Dendritic cell treated with granulocyte-macrophage colony-stimulating factor and Interleukin-4, amounts not matched to agents 40 ng/mL and 50 ng/mL, for 4 days (primary cell): ENCODE results near the gene ACBD5.
"Not testable (repeated sequence)": the region's sequence is repeated elsewhere in the genome, so short reads cannot be mapped to it uniquely, and the experiment has no call there.

Experiments used
- H3K27ac Mint-ChIP-seq: one replicate; pipeline ENCODE4 v1.8.0; 2022; ENCODE audit warnings: mild to moderate bottlenecking, mixed read lengths
- H3K27me3 Mint-ChIP-seq: one replicate; pipeline ENCODE4 v1.8.0; 2022; ENCODE audit warnings: mild to moderate bottlenecking, mixed read lengths
- H3K36me3 Mint-ChIP-seq: one replicate; pipeline ENCODE4 v1.8.0; 2022; ENCODE audit warnings: low read depth, mixed read lengths
- H3K4me1 Mint-ChIP-seq: one replicate; pipeline ENCODE4 v1.8.0; 2022; ENCODE audit warnings: low read depth, mixed read lengths
- H3K4me3 Mint-ChIP-seq: one replicate; pipeline ENCODE4 v1.8.0; 2022; ENCODE audit warnings: mild to moderate bottlenecking, moderate library complexity, mixed read lengths
- H3K9me3 Mint-ChIP-seq: one replicate; pipeline ENCODE4 v1.8.0; 2022; ENCODE audit warnings: mixed read lengths
- intact Hi-C: fragments of 100-400 bp; cut with micrococcal nuclease; formaldehyde crosslinking; loops from one replicate; pipeline ENCODE4 v1.15.0; 2022

Gene ACBD5

DNA sequence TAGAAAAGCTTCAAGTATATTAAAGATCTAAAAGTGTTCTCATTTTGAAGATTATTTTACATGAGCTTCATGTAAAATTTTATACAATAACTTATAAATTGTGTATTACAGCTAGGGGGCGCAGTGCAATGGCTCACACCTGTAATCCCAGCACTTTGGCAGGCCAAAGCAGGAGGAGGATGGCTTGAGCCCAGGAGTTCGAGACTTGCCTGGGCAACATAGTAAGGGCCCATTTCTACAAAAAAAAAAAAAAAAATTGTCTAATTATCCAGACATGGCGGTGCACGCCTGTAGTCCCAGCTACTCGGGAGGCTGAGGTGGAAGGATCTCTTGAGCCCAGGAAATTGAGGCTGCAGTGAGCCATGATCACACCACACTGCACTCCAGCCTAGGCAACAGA is 16.6 kb downstream of the ACBD5 start:
- Mint-ChIP-seq H3K27ac (no peak overlapping the region), H3K4me3 (no peak overlapping the region), H3K36me3 (peaks cover 62% of the 10 kb centered on the region), H3K4me1 (no peaks in the 10 kb centered on the region), H3K9me3 (no peaks in the 10 kb centered on the region), H3K27me3 (no peaks in the 10 kb centered on the region)
- intact Hi-C loops = loop anchor here (1.0 kb wide), 1 partner anchor 136 kb away; no protein-coding TSS in a partner anchor

DNA sequence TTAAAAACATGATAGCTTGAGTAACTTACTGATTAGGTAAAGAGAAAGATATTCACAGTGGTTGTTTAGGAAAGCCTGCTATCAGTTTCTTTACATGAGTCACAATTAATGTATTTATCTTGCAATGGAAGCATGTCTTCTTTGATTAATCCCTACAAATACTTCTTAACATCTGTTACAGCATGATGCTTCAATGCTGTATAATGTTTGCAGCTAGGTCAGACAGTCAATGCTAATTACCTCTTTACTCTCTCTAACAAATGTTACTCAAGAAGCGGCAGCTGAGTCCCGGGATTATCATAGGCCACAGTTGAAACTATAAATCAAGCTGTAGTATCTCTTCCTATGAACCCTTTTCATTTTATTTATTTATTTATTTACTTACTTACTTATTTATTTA is 33.2 kb downstream of the ACBD5 start:
- intact Hi-C loops = loop anchor here (10.0 kb wide), 1 partner anchor 83 kb away; no protein-coding TSS in a partner anchor
- Mint-ChIP-seq H3K27ac (no peak overlapping the region), H3K9me3 (no peaks in the 10 kb centered on the region), H3K4me1 (no peaks in the 10 kb centered on the region), H3K36me3 (peaks cover 98% of the 10 kb centered on the region), H3K4me3 (no peak overlapping the region), H3K27me3 (no peaks in the 10 kb centered on the region)

DNA sequence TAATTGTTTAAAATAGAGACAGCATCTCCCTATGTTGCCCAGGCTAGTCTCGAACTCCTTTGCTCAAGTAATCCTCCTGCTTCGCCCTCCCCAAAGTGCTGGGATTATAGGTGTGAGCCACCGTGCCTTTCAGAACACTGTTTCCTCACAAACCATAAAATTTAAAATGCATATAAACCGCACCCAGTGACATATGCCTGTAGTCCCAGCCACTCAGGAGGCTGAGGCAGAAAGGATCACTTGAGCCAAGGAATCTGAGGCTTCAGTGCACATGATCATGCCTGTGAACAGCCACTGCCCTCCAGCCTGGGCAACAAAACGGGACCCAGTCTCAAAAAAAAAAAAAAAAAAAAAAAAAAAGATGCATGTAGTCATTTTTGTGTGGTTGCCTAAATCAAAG is 36.8 kb downstream of the ACBD5 start:
- Mint-ChIP-seq H3K27ac (no peak overlapping the region), H3K9me3 (no peaks in the 10 kb centered on the region), H3K4me3 (no peak overlapping the region), H3K27me3 (no peaks in the 10 kb centered on the region), H3K36me3 (peaks cover 93% of the 10 kb centered on the region), H3K4me1 (no peaks in the 10 kb centered on the region)
- intact Hi-C loops = loop anchor here (10.0 kb wide), 1 partner anchor 79 kb away; no protein-coding TSS in a partner anchor

DNA sequence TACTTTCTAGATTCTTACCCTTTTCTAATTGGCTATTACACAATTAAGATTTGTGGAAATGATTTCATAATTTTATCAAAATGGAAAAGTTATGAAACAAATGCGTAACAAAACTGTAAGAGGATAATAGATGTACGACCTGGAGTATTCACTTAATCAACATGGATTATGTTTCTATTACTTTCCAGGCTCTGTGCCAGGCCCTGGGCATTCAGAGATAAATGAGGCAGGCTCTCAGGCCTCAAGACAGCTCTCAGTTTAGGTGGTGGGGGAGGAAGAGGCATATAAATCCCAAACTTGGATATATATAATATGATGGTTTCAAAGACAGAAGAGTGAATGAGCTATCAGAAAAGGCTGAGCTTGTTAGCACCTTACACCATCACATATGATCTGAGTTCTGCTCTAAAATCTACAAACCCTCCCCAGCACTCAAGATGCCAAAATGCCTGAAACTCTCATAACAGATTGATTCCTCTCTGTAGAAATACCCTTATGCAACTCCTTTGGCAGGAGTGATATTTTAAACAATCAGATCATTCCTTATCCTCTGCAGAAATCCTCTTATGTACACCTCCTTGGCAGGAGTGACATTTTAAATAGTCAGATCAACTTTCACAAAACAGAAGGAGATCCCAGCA is 42.5 kb downstream of the ACBD5 start:
- Mint-ChIP-seq H3K27me3 (no peaks in the 10 kb centered on the region), H3K9me3 (no peaks in the 10 kb centered on the region), H3K27ac (no peak overlapping the region), H3K4me1 (no peaks in the 10 kb centered on the region), H3K36me3 (peaks cover 65% of the 10 kb centered on the region), H3K4me3 (no peak overlapping the region)
- intact Hi-C loops = no loop called here

DNA sequence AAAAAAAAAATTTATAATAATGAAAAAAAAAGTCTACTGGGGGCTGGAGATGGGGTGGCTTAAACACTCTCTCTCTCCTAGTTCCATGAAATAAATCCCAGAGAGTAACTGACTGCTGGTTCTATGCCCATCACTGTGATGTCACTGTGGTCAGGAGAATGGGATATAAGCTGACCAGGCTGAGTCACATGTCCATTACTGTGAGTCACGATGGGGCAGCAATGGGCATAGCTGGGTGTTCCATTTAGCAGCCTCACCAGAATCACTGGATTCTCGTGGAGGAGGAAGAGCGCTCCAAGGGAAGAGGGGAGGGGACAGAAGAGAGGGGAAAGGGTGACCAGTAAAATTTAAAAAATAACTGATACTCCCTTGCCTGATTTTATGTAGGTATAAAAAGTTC is 48.3 kb downstream of the ACBD5 start:
- H3K4me3 Mint-ChIP-seq = no peak overlapping the region
- H3K27ac Mint-ChIP-seq = no peak overlapping the region
- peaks cover 5% of the 10 kb centered on the region for H3K4me1 Mint-ChIP-seq
- H3K36me3 Mint-ChIP-seq = peaks cover 19% of the 10 kb centered on the region
- no peaks in the 10 kb centered on the region for H3K9me3 Mint-ChIP-seq
- intact Hi-C loops = no loop called here
- no peaks in the 10 kb centered on the region for H3K27me3 Mint-ChIP-seq

DNA sequence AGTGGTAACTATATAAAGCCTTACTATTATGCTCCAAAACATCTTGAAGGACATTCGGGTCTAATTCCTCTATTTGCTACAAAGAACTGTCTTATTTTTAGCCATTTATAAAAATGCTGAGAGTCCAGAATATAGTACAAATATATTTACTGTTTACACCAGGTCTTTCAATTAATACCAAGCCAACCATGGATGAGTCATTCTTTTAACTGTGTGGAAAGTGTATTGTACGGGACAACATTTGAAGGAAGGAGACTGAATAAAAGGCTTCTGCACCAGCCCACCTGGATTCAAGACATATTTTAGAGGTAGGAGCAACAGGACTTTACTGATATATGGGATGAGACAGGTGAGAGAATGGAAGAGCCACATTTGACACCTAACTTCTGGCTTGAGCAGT is 50.1 kb downstream of the ACBD5 start:
- H3K27me3 Mint-ChIP-seq = no peaks in the 10 kb centered on the region
- H3K27ac Mint-ChIP-seq = no peak overlapping the region
- H3K36me3 Mint-ChIP-seq = peaks cover 24% of the 10 kb centered on the region
- H3K4me1 Mint-ChIP-seq = peaks cover 5% of the 10 kb centered on the region
- H3K9me3 Mint-ChIP-seq = no peaks in the 10 kb centered on the region
- intact Hi-C loops = no loop called here
- no peak overlapping the region for H3K4me3 Mint-ChIP-seq

DNA sequence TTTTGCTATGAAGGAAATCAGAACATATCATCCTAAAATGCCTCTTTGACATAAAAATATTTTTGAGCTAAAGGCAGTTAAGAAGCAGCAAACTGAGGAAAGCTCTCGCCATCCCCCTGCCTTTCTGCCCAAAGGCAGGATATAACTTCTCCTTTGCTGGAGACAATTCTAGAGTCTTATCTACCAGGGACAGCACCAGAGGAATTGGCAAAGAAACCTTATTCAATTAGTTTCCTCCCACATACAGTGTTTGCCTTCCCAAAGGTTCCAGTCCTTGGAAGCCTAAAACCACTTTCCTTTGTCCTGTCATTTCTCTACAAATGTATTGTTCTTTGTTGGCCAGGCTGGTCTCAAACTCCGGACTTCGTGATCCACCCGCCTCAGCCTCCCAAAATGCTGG is 51.7 kb downstream of the ACBD5 start:
- Mint-ChIP-seq H3K27ac (no peak overlapping the region), H3K4me1 (peaks cover 5% of the 10 kb centered on the region), H3K36me3 (peaks cover 32% of the 10 kb centered on the region), H3K9me3 (no peaks in the 10 kb centered on the region), H3K4me3 (no peak overlapping the region), H3K27me3 (no peaks in the 10 kb centered on the region)
- intact Hi-C loops = no loop called here

DNA sequence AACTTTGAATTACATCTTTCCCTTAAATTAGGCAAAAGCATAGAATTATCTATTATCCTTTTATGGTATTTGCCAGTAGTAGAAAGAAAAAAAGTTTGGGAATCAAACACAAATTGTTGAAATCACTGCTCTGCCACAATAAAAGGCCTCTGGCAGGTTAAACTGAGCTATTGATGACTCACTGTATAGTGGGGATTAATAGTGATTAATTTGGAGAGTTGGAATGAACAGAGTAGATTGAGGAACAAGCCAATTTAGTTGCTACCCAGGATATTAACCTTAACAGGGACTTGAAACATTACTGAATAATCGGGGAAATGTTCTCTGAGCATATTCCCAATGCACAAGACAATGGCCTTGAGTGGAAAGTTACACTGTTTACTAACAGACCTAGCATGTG is 52.3 kb downstream of the ACBD5 start:
- Mint-ChIP-seq H3K4me3 (no peak overlapping the region), H3K36me3 (peaks cover 39% of the 10 kb centered on the region), H3K27ac (no peak overlapping the region), H3K9me3 (no peaks in the 10 kb centered on the region), H3K27me3 (no peaks in the 10 kb centered on the region), H3K4me1 (peaks cover 5% of the 10 kb centered on the region)
- intact Hi-C loops = no loop called here

DNA sequence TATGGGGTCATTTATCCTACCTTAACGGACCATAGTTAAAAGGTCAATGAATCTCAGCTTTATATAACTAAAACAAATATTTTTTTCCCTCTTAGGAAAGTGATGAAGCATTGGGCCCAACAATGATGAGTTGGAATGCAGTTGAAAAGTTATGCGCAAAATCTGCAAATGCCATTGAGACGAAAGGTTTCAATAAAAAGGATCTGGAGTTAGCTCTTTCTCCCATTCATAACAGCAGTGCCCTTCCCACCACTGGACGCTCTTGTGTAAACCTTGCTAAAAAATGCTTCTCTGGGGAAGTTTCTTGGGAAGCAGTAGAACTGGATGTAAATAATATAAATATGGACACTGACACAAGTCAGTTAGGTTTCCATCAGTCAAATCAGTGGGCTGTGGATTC is 70.7 kb downstream of the ACBD5 start:
- no peaks in the 10 kb centered on the region for H3K27me3 Mint-ChIP-seq
- no peak overlapping the region for H3K4me3 Mint-ChIP-seq
- intact Hi-C loops = loop anchor here (5.0 kb wide), 1 partner anchor 42 kb away; no protein-coding TSS in a partner anchor
- H3K4me1 Mint-ChIP-seq = no peaks in the 10 kb centered on the region
- no peaks in the 10 kb centered on the region for H3K9me3 Mint-ChIP-seq
- H3K36me3 Mint-ChIP-seq = peaks cover 66% of the 10 kb centered on the region
- no peak overlapping the region for H3K27ac Mint-ChIP-seq

DNA sequence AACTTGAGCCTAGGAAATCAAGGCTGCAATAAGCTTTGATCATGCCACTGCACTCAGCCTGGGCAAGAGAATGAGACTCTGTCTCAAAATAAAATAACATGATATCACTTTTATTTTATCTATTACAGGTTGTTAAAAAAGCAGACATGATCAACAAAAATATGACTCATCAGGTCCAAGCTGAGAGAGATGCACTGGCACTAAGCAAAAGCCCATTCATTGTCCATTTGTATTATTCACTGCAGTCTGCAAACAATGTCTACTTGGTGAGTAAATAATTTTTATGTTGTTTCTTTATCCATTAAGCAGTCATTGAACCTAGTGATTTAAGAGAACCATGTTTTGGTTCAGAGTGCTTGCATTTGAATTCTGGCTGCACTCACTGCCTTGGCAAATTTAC is 82.2 kb downstream of the ACBD5 start:
- Mint-ChIP-seq H3K27ac (no peak overlapping the region), H3K9me3 (no peaks in the 10 kb centered on the region), H3K36me3 (peaks cover 81% of the 10 kb centered on the region), H3K4me1 (peaks cover 25% of the 10 kb centered on the region), H3K27me3 (no peaks in the 10 kb centered on the region), H3K4me3 (no peak overlapping the region)
- intact Hi-C loops = no loop called here

DNA sequence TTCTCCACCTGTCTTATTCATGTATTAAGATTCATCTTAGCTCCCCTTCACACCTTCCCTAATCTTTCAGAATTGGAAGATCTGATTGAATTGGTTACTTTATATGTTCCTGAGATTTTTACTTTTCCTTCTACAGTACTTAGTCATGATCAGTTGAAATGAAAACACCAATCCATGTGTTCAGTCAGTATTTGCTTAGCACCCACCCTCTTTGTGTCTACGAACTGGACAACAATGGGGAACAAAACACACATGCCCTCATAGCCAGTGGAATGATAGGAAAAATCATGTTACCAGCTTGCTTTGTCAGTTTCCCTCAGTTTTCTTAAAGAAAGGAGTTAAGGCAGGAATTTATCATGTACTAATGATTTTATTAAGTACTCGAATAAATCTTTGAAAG is 83.4 kb downstream of the ACBD5 start:
- Mint-ChIP-seq H3K27ac (peak overlapping the region; percentile 95), H3K36me3 (peaks cover 78% of the 10 kb centered on the region), H3K9me3 (no peaks in the 10 kb centered on the region), H3K27me3 (no peaks in the 10 kb centered on the region), H3K4me1 (peaks cover 36% of the 10 kb centered on the region), H3K4me3 (peak overlapping the region; percentile 89)
- intact Hi-C loops = no loop called here

DNA sequence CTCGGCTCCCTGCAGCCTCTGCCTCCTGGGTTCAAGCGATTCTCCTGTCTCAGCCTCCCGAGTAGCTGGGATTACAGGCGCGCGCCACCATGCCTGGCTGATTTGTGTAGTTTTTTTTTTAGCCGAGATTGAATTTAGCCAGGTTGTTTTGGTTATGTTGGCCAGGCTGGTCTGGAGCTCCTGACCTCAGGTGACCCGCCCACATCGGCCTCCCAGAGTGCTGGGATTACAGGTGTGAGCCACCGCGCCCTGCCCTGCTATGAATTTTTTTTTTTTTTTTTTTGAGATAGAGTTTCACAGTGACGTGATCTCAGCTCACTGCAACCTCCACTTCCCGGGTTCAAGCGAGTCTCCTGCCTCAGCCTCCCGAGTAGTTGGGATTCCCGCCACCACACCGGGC is 84.0 kb downstream of the ACBD5 start:
- H3K27ac Mint-ChIP-seq = peak overlapping the region; percentile 95
- H3K4me1 Mint-ChIP-seq = peaks cover 38% of the 10 kb centered on the region
- peak overlapping the region; percentile 89 for H3K4me3 Mint-ChIP-seq
- H3K9me3 Mint-ChIP-seq, H3K27me3 Mint-ChIP-seq, intact Hi-C loops: not testable (repeated sequence)
- peaks cover 74% of the 10 kb centered on the region for H3K36me3 Mint-ChIP-seq

DNA sequence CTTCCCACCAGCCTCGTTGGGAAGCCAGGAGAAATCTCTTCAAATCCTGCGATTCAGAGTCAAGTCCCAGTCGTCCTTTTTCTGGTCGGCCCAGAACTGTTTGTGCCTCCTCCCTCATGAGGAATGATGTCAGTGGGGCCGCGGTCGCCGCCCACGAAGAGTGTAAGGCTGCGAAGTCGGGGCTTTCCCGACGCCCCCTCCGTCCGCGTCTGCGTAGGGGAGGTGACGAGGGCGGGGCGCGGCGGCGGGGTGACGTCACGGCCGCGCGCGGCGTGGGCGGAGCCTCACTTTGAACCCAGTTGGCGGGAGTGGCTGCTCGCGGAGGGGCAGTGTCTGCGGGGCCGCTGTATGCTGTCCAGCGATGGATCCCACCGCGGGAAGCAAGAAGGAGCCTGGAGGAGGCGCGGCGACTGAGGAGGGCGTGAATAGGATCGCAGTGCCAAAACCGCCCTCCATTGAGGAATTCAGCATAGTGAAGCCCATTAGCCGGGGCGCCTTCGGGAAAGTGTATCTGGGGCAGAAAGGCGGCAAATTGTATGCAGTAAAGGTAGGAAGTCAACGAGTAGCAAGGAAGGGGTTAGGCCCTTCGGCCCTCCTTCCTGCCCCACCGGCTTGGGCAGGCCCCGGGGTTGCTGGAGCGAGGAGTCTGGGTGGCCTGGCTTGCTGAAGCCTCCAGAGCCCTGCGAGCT is 85.4 kb downstream of the ACBD5 start, which contains the start of gene MASTL:
MASTL (plus strand) TSS at position 287 of the 689 bp plus-strand sequence; CDS start at position 362, 75 bp downstream.
- H3K27me3 Mint-ChIP-seq = no peaks in the 10 kb centered on the region
- no peaks in the 10 kb centered on the region for H3K9me3 Mint-ChIP-seq
- intact Hi-C loops = loop anchor here (1.0 to 2.0 kb wide), 2 partner anchors 87 to 294 kb away; partner anchors contain the start of gene ABI1
- H3K4me1 Mint-ChIP-seq = peaks cover 48% of the 10 kb centered on the region
- peak within 1 kb of the TSS; percentile 89 for H3K4me3 Mint-ChIP-seq
- peaks cover 70% of the 10 kb centered on the region for H3K36me3 Mint-ChIP-seq
- H3K27ac Mint-ChIP-seq = peak within 1 kb of the TSS; percentile 95

DNA sequence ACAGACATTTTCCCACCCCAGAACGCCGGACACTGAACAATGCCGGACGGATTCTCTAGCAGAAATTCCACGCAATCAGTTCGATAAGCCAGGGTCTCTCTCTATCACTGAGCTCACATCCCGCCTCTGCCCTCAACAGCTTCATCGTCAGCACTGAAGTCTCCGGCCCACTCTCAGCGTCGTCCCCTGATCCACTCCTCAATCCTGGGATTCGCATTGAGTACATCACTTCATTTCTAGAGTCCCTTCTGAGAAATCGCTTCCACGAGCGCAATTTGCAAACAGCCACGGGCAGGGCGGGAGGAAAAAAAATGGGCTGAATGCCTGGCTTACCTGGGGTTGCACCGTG is 86.8 kb downstream of the ACBD5 start:
- Mint-ChIP-seq H3K9me3 (no peaks in the 10 kb centered on the region), H3K27me3 (no peaks in the 10 kb centered on the region), H3K4me3 (peak overlapping the region; percentile 89), H3K4me1 (peaks cover 50% of the 10 kb centered on the region), H3K27ac (peak overlapping the region; percentile 95), H3K36me3 (peaks cover 65% of the 10 kb centered on the region)
- intact Hi-C loops = loop anchor here (2.0 to 5.0 kb wide), 2 partner anchors 52 to 293 kb away; partner anchors contain the start of genes ABI1 and ANKRD26
